HK-2 (cell line): Measurements from ENCODE around the gene CACNA2D1.
"Not testable (repeated sequence)": the region's sequence is repeated elsewhere in the genome, so short reads cannot be mapped to it uniquely, and the experiment has no call there.

Source experiments
- DNase-seq: peaks from one replicate; pipeline ENCODE4 v3.0.0-alpha.2; 2018; ENCODE audit not compliant: unreplicated experiment

Gene CACNA2D1

GRCh38 chr7:82172017-82172416, 271.6 kb downstream of the CACNA2D1 start:
- no peak for DNase-seq

- no peak for DNase-seq
Observed at GRCh38 chr7:82167558-82168314, 275.8 kb downstream of the CACNA2D1 start.

- DNase-seq = no peak
Observed at GRCh38 chr7:82166260-82167015, 277.1 kb downstream of the CACNA2D1 start.

- DNase-seq = no peak
Observed at GRCh38 chr7:82164813-82165212, 278.8 kb downstream of the CACNA2D1 start.

- DNase-seq = no peak
Observed at GRCh38 chr7:82164410-82164809, 279.2 kb downstream of the CACNA2D1 start.

- no peak for DNase-seq
Observed at GRCh38 chr7:82163586-82163985, 280.0 kb downstream of the CACNA2D1 start.

GRCh38 chr7:82162289-82162688, 281.3 kb downstream of the CACNA2D1 start:
- no peak for DNase-seq

- no peak for DNase-seq
Observed at GRCh38 chr7:82158327-82158726, 285.2 kb downstream of the CACNA2D1 start.

- DNase-seq = no peak
Observed at GRCh38 chr7:82156893-82157292, 286.7 kb downstream of the CACNA2D1 start.

- no peak for DNase-seq
Observed at GRCh38 chr7:82156168-82156567, 287.4 kb downstream of the CACNA2D1 start.

- no peak for DNase-seq
Observed at GRCh38 chr7:82154728-82155127, 288.8 kb downstream of the CACNA2D1 start.

GRCh38 chr7:82153776-82154175, 289.8 kb downstream of the CACNA2D1 start:
- no peak for DNase-seq

- DNase-seq = no peak
Observed at GRCh38 chr7:82152858-82153257, 290.7 kb downstream of the CACNA2D1 start.

- DNase-seq = no peak
Observed at GRCh38 chr7:82146491-82146890, 297.1 kb downstream of the CACNA2D1 start.

- no peak for DNase-seq
Observed at GRCh38 chr7:82142263-82142864, 301.2 kb downstream of the CACNA2D1 start.

- no peak for DNase-seq
Observed at GRCh38 chr7:82141427-82141826, 302.1 kb downstream of the CACNA2D1 start.

GRCh38 chr7:82140608-82141007, 303.0 kb downstream of the CACNA2D1 start:
- not testable (repeated sequence) for DNase-seq

GRCh38 chr7:82131215-82131614, 312.4 kb downstream of the CACNA2D1 start:
- no peak for DNase-seq

- DNase-seq = no peak
Observed at GRCh38 chr7:82129091-82129490, 314.5 kb downstream of the CACNA2D1 start.

- DNase-seq = no peak
Observed at GRCh38 chr7:82128546-82128945, 315.0 kb downstream of the CACNA2D1 start.

GRCh38 chr7:82126576-82126975, 317.0 kb downstream of the CACNA2D1 start:
- DNase-seq = no peak

- DNase-seq = no peak
Observed at GRCh38 chr7:82124445-82124844, 319.1 kb downstream of the CACNA2D1 start.

- DNase-seq = no peak
Observed at GRCh38 chr7:82122275-82122674, 321.3 kb downstream of the CACNA2D1 start.
